ENCODE data around the gene NPTN.
"Not testable (repeated sequence)": the region's sequence is repeated elsewhere in the genome, so short reads cannot be mapped to it uniquely, and the experiment has no call there.

Gene NPTN

GRCh38 chr15:73600413-73601335 lies 32.5 kb downstream of the NPTN start:
- peak; percentile 57 for DNase-seq

GRCh38 chr15:73599934-73600333 lies 33.3 kb downstream of the NPTN start:
- DNase-seq = peak; percentile 77

DNA sequence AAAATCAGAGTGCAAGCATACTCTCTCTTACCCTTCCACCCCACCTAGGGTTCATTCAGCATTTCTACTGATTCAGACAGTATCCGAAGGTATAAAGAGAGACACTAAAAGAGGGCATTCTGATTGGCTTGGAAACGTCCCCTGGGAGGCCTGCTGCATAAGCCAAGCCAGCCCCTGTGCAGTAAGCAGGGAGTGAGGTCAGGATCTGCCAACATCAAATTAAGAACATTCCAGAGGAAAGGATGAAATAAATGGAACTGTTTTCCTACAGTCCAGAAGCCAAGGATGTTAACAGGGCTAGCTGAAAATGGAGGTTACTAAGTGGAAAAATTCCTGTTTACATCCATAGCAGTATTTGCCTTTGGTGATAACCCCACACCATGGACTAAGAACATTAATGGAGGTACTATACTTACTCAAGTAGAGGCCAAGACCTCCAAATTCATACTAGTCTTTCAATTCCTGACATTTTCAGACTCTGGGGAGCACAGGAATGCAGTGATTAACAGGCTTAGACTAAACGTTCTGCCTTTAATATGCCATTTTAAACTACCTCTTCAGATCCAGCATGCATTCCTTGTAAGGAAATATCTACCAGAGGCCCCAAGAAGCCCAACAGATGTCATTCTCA lies 34.5 kb downstream of the NPTN start:
- no peak for DNase-seq

DNA sequence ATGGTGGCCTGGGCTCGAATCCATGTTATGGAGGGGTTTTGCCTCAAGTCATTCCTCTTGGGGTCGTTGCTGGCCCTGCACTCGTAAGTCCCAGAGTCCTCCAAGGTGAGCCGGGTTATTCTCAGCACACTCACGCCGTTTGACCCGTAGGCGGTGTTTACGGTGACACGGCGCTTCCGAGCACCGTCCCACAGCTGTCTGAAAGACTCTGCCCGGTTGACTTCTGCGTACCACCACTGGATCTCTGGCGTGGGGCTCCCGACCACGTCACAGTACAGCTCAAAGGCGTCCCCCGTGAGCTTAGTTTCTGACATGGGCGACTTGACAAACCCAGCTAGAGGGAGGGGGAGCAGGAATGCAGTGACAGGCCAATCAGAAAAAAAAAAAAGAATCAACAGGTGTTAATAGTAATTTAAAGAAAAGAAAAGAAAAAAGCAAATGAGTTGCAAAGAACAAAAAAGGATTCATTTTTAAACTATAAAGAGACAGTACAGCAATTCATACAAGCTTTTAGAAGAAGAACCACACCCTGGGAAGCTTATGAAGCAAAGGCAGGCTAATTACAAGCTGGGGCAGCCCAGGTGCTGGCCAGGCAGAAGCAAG lies 36.1 kb downstream of the NPTN start:
- DNase-seq = no peak

GRCh38 chr15:73596174-73596573 lies 37.0 kb downstream of the NPTN start:
- no peak for DNase-seq

DNA sequence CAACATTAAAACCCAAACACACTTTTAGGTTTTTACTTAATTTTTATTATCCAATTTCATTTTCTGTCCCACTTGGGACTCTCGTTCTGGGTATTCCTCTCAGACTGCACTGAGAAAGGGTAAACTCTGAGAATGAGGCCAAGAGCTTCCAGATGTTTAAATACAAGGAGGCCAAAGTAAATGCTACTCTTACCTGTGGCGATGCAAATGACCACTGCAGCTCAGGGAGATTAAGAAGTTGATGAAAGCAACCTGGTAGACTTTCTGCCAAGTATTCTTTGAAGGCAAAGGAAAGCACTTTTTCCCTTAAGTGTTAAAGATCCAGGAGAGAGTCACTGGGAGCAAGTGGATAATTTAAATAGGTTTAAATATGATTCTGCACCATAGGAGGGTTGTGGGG lies 39.1 kb downstream of the NPTN start:
- no peak for DNase-seq

DNA sequence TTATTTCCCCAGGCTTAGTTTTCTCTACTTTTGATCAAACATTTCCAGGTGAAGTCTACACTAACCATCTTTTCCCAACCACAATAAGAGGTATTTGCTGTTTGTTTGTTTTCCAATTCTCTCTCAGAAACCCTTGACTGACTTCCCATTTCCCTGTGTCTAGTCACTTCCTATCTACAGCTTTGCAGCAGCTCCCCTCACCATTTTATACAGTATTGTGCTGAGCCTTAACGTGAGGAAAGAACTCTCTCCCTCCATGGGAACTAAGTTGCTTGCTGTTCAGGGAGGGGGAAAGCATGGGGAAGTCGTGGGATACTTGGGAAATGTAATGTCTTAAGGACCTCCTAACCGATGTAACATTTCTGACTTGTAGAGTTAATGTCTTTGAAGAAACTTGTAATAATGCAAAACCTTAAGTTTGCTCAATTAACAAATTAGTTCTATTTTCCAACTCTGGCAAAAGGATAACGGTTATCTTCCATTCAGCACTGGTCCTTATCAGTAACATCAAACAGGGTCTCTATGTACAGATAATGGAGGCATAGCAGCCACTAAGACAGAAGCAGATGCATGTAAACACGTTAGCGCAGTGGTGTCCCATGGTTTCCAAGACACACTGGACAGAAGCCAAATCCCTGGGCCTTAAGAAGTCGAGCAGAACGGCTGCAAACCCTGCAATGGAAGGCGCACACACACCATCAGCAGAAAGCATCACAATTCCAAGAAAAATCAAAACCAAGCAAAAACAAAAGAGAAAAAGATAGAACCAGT lies 39.7 kb downstream of the NPTN start:
- no peak for DNase-seq

- DNase-seq = no peak
Measured at GRCh38 chr15:73590263-73590662, 42.9 kb downstream of the NPTN start.

DNA sequence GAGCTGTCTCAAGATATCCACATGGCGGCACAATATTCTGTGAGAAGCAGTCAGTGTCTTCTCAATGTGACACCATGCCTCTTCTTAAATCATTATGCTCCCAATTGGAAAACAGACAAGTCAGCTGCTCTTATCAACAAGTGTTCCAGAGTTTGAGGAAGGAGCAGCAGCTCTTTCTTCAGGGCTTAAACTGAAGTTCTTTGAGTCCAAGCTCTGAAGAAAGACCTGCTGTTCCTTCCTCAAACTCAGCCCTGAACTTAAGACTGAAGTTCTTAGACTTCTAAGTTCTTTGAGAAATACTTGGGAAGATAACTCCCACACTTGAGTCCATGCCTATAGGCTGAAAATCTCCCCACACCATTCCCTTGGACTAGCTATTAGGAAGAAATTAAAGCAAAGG lies 43.4 kb downstream of the NPTN start:
- DNase-seq = no peak

DNA sequence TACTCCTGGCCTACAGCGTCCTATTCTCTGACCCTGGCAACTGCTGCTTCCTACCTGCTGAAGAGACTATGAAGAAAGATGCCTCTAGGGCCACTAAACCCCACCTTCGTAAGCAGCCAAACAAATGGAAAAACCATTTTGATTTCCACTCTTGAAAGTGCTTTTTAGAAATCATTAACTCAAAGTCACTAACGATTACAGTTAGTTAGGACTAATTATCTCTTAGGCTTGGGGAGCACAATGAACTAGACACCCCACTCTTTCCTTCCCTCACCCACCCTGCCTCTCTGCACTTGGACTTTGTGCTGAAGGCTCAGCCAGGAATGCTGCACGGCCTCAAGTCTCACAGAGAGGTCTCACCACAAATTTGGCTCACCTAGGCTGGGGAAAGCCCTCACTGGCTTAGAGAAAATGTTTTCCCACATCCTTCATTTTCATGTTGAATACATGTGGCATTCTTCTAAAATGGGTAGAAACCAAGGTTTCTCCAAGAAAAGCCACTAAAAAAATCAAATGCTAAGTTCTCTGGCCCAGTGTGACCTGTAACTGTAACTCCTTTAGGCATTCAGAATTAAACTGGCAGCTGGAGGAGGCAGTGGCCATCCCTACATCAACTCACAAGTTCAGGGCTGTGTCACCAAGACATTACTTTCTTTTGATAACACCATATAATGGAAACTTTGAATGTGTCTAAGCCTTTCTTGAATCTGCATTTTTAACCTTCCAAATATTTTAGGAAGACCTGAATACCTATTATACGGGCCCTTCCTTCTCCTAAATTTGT lies 47.1 kb downstream of the NPTN start:
- DNase-seq = no peak

DNA sequence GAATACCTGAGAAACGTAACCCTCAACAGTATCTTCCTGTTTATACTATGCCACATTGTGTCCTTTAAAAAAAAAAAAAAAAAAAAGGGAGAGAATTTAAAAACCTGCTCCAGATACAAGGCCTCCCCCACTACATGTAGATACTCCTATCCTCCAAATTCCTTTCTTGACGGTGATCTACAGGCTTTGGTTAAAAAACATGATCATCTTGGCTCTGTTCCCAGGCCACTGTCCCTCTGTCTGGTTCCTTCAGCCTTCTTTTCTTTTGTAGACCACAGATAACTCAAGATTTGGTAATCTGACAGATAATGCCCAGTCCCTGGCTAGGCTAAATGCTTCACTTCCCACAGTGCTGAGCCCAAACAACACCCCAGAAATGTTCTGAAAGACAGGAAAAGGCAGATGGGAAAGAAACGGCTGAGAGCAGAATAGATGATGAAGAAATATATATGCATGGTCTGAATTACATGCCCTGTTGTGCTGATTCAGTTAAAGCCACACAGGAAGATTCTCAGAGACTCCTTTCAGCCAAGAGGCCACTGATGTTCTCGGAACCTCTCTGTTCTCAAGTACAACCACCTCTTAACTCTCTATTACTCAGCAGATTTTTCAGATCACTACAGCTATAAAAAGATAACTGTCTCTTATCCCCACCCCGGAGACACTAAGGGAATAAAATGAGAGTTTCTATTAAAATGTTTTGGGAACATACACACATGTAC lies 48.3 kb downstream of the NPTN start:
- no peak for DNase-seq

GRCh38 chr15:73583544-73583943 lies 49.6 kb downstream of the NPTN start:
- no peak for DNase-seq

- DNase-seq = no peak
Measured at GRCh38 chr15:73582851-73583379, 50.3 kb downstream of the NPTN start.

- DNase-seq = no peak
Measured at GRCh38 chr15:73578026-73578425, 55.2 kb downstream of the NPTN start.

GRCh38 chr15:73577593-73577992 lies 55.6 kb downstream of the NPTN start:
- DNase-seq = not testable (repeated sequence)

GRCh38 chr15:73575636-73576247 lies 57.4 kb downstream of the NPTN start:
- peak; percentile 59 for DNase-seq

DNA sequence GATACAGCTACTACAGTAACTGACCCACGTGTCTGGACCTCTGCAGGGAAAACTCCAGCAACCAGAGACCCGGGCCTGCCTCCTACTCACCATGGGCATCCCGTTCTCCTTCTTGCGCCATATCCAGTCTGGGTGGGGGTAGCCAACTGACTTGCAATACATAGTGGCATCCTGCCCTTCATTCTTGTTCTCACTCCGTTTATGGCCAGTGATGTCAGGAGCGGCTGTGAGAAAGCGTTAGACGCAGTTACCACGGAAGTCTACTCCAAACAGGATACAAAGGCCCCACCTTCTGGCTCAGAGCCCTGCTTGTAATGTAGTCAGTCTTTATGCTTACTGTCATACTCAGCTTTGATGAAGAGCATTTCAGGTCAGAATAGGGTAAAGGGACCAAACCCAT lies 59.6 kb downstream of the NPTN start:
- peak; percentile 75 for DNase-seq

- no peak for DNase-seq
Measured at GRCh38 chr15:73573037-73573436, 60.2 kb downstream of the NPTN start.

DNA sequence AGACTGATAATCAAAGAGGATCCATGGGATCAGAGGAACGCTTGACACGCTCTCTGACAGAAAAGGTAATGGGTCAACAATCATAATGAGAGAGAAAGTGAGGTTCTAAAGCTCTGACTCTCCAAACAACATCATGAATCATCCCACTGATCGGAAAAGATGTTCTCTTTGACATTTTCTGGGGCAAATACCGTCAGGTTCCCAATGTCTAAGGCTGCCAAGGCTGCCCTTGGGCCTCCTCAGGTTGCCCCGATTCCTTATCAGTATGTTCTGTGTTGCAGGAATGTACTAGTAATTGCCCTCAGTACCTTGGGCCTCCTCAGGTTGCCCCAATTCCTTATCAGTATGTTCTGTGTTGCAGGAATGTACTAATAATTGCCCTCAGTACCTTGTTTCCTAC lies 60.9 kb downstream of the NPTN start:
- no peak for DNase-seq

DNA sequence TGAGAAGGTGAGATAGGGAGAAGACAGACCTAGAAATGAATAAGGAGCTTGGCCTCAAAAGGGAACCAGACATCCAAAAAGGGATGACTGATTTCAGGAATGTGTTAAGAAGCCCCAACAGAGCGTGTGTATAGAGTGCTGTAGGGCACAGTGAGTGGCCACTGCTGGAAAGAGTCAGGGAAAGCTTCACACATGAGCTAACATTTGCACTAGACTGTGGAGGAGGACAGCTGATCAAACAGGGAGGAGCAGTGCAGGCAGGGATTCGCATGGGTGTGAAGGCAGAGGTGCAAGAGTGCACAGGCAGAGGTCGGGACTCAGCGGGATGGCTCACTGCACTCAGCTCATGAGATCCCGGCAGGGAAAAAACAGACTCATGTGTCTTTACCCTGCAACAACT lies 61.8 kb downstream of the NPTN start:
- DNase-seq = no peak

All from NCI-H226 (cell line).